HG03095 (cell line): ENCODE results near the gene TMEM121.

Experiments
- ATAC-seq: cut with Tn5 transposase; IDR thresholded peaks from one replicate; pipeline ENCODE4 v1.9.1; 2021; ENCODE audit warnings: moderate library complexity; ENCODE audit not compliant: unreplicated experiment

TMEM121 gene

DNA sequence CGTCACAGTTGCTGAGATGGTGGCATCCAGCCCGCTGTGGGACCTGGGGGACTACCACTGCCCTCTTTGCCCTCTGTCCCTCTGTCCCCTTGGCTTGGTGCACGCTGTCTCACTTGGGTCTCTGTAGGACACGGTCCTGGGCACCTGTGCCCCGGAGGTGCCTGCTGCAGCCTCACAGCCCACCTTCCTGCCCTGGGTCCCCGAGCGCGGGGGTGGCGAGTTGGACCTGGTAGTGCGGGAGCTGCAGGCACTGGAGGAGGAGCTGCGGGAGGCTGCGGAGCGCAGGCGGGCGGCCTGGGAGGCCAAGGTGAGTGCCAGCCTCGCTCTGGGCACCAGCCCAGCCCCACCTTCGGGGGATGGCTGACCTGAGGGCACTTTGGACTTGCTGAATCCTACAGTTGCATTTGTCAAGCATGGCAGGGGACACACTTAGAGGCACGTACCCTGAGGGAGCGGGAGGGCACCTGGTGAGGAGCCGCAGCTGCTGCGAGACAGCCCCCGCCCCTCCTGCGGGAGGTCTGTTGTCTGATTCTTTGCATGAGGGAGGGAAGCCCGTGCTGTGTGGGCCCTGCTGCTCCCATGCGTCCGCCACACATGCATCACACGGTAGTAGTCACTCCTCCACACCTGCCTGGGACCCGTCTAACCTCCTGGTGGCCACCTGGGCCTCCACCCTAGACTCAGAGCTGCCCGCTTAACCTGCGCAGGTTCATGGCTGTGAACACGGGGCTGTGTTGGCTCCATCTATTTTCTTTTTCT, 28.5 kb upstream of the TMEM121 start:
- ATAC-seq, result no peak

DNA sequence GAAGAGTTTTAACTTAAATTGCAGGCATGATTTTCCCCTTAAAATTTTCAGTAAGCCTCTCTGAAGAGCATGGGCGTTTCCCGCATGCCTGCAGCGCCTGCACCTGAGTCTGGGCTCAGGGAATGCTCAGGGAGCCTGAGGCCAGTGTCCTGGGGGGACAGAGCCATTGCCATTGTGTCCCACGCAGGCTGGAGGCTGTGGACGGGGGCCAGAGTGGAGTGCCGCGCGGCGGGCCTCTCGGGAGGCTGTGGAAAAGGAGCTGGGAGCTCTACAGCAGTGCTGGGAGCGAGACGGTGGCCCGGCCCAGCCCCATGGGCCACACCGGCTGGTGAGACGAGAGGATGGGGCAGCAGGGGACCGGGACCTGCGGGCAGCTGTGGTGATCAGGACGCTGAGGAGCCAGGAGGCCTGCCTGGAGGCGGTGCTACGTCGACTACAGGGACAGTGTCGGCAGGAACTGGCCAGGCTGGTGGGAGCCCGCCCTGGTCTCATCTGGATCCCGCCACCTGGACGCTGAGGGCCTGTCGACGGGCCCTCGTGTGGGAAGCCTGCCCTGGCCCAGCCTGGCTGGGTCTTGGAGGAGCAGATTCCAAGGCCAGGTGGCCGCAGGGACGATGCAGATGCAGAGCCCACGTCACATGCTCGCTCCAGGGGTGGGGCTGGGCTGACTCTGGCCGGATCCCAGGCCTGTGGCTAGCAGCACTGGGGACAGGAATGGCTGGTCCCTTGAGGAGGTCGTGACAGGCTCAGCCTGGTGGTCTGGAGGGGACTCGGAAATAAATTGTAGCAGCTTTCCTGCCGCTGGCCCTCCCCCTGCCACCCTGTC, 27.7 kb upstream of the TMEM121 start:
- ATAC-seq, result no peak

DNA sequence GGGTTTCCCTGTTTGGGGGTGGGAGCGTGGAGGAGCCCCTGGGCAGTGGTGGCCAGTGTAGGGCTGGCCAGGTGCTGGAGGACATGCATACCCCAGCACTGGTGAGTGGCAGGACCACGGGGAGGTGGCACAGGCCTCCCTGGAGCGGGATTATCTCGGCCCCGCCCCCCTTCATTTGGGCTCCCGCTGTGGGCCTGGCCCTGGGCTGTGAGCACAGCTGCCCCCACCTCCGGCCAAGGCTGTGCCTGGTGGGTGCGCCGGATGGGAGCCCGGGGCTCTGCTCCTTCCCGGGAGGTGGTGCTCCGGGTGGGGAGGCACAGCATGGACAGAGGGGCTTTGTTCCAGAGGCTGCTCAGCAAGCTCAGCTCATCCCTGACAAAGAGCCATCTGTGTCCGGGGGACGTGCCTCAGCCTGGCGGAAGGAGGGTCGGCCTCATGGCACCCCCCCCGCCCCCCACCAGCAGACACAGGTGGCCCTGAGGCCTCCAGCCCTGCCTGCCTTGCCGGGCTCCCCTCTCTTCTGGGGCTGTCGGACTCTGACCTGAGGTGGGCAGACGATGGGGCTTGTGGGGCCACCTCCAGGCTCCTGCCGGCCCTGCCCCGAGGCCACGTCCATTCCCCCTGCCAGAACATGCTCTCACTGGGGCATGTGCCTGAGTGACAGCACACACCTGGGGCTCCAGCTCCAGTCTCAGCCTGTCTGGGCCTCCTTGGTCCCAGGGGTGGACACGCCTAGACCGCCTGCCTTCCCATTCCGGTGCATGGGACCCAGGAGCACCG, 26.9 kb upstream of the TMEM121 start:
- no peak for ATAC-seq

DNA sequence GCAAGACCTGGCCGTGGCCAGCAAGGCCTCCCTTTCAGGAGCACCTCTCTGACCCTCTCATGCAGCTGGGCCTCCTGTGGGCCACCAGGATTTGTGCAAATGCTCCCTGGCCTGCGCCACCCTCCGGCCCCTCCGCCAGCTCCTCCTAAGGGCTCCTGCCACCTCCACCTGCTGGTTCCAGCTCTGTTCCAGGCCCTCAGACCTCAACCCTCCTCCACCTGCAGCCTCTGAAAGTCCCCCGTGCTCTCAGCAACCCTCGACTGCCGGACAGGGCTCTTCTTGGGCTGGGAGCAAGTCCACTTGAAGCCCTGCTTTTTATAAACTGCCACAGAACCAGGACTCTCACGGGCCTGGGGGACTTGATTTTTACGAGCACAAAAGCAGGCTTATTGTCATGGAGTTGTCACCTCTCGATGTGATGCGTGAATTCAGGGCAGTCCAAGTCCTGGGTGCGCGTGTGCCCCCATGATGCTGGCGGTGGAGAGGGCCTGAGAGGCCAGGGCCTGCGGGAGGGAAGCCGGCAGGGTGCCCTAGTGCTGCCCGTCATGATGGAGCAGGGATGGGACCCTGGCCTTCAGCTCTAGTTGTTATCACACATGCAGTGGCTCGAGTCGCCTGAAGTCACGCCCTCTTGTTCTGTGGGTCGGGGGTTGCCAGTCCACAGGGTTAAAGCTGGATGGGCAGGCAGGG, 26.2 kb upstream of the TMEM121 start:
- no peak for ATAC-seq

DNA sequence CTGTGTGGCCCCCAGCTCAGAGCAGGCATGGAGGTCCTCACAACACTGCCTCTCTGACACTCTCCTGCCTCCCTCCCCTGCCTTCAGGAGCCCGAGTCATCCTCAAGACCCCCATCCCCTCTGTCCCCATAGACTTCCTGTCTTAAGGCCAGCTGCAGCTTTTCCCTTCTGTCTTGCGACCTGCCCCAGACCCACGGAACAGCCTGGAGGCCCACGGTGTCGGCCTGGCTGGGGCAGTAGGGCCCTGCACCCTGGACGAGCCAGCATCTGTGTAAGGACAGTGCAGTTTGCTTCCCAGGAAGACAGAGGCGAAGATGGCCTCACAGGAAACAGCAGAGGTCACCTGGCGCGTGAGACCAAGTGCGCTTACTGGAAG, 25.7 kb upstream of the TMEM121 start:
- no peak for ATAC-seq

DNA sequence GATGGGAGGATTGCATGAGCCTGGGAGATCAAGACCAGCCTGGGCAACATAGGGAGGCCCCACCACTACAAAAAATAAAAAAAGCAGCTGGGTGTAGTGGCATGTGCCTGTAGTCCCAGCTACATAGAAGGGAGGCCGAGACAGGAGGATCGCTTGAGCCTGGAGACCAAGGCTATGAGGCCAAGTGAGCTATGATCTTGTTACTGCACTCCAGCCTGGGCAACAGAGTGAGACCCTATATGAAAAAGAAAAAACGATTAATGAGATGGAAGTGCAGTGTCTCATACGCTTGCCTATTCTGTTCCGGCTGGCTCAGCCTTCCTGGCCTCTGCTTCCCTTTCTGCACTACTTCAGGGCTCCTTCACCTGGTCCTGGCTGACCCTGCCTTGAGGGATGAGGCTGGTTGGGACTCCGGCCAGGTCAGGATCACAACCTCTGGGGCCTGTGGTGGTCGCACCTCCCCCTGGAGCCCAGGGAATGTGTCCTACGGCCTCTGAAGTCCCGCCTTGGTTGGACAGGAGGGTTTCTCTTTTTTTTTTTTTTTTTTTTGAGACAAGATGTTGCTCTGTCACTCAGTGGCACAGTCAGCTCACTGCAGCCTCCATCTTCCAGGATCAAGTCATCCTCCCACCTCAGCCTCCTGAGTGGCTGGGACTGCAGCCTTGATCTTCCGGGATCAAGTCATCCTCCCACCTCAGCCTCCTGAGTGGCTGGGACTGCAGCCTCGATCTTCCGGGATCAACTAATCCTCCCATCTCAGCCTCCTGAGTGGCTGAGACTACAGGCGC, 24.7 kb upstream of the TMEM121 start:
- no peak for ATAC-seq

DNA sequence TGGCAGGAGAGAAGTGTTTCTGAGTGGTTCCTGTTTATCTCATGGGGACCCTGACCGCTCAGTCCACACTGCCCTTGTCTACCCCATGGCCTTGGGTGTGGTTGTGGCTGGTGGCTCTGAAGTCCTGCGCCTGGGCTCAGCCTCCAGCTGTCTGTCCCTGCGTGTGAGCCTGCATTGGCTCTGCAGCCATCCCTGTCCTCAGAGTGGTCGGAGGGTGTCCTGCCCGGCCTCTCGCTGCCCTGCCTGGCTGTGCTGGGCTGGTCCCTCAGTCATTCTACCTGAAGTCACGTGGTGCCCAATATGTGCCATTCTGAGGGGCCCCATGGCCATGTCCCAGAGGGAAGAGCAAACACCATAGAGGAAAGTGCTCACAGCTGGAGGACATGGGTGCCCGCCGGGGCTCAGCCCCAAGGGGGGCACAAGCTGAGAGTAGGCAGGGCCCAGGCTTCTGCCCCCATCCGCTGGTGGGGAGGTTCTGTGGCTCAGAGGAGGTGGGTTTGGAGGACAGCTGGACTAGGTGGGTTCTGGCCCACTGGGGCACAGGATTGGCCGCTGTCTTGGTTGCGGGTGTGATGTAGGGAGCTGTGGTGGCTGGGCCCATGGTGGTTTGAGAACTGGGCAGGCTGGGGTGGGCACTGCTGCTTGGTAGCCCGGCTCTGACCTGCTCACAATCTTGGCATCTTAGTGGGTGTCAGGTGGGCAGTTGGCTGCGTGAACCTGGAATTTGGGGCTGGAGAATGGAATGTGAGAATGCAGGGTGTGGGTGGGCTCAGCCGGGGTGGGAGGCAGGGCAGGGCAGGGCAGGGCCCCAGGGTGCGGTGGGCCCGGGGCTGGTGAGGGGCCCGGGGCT, 23.7 kb upstream of the TMEM121 start:
- ATAC-seq, result no peak

GRCh38 chr14:105503296-105503640, 23.1 kb upstream of the TMEM121 start:
- no peak for ATAC-seq

- no peak for ATAC-seq
These were observed 22.3 kb upstream of the TMEM121 start for GRCh38 chr14:105503935-105504692.

- no peak for ATAC-seq
These were observed 21.3 kb upstream of the TMEM121 start for GRCh38 chr14:105505101-105505500.

GRCh38 chr14:105507247-105507646, 19.1 kb upstream of the TMEM121 start:
- no peak for ATAC-seq

GRCh38 chr14:105508069-105508468, 18.3 kb upstream of the TMEM121 start:
- ATAC-seq, result no peak

GRCh38 chr14:105508601-105509000, 17.8 kb upstream of the TMEM121 start:
- ATAC-seq, result no peak

- no peak for ATAC-seq
These were observed 9.3 kb upstream of the TMEM121 start for GRCh38 chr14:105517096-105517495.

- ATAC-seq, result no peak
These were observed 6.3 kb upstream of the TMEM121 start for GRCh38 chr14:105519946-105520698.

GRCh38 chr14:105525326-105525725, 1.1 kb upstream of the TMEM121 start:
- no peak for ATAC-seq

DNA sequence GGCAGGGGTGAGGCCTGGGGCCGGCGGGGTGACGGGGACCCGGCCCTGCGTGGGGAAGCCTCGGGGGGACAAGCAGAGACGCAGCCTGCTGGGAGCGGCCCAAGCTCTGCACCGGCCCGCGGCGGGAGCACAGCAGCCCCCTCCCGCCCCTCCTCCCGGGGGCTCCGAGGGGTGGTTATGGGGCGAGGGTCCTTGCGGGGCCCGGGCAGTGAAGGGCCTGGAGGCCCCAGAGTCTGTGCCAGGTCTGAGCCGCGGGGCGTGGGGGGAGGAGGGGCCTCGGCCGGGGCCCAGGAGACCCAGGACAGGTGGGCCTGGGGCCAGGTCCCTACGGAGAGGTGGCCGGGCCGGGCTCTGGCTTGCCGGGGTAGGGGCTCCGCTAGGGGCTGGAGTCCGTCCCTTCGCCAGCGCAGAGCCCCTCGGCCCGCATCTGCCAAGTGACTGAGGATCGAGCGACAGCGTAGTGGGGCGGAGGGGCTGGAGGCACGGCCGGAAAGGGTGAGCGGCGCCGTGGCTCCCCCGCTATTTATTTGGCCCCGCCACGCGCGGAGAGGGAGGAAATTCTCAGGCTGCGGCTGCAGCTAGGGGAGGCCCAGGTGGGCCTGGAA, 495 bp downstream of the TMEM121 start:
- ATAC-seq, result no peak
